GM21619 (cell line): Measurements from ENCODE around the gene EIF5A2.
"Not testable (repeated sequence)": the region's sequence is repeated elsewhere in the genome, so short reads cannot be mapped to it uniquely, and the experiment has no call there.

Experiments used
- ATAC-seq: cut with Tn5 transposase; IDR thresholded peaks from one replicate; pipeline ENCODE4 v1.9.1; 2021; ENCODE audit not compliant: unreplicated experiment

The EIF5A2 gene

DNA sequence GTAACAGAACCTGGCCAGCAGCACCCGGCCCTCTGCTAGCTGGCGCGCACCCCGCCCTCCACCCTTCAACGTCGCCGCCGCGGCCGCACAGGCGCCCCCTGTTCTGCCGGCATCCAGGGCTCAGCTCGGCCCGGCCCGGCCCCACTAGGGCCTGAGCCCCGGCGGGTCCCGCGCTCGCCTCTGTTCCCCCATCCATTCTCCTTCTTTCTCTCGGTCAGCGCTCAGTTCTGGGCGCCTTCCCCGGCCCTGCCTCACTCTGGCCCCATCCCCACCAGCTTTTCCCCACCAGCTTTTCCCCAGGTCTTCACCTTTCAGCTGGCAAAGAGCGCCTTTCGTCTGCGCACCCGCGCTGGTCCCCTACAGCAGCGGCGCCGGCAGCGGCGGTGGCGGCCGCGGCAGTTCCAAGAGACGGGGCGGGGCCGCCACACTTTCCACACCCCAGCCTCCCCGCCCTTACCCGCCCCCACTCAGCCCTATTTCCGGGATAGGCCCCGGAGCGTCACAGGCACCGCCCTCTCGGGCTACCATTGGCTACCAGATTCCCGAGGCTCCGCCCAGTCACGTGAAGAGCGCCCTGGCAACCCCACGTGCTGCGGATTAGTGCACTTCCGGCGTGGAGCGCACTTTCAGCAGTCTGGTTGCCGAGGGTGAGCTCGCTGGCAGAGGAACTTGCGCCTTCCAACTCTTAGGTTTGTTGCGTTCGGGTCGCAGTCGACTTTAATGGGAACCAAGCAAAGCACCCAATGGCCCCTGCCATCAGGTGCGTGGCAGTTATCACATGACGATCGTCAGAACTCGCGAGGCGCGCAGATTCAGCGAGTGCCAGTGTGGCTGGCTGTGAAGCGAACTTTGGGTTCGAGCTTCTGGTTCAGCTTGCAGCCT, at the start of gene EIF5A2:
Gene EIF5A2 (minus strand): TSS at position 403 of the 882 bp plus-strand sequence. CDS start 831 bp downstream, outside the sequence.
- ATAC-seq: peak; percentile 91

DNA sequence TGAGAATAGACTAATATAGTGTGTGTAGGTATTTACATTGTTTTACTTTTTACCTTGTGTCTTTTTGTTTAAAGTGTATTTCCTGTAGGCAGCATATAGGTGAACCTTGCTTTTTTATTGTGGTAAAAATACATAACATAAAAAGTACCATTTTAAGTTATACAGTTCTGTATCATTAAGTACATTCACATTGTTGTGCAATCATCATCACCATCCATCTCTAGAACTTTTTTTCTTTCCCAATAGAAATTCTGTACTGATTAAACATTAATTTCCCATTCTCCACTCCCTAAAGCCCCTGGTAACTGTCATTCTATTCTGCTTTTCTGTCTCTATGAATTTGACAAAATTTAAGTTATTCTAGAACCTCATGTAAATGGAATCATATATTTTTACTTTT, 48.2 kb upstream of the EIF5A2 start:
- no peak for ATAC-seq

DNA sequence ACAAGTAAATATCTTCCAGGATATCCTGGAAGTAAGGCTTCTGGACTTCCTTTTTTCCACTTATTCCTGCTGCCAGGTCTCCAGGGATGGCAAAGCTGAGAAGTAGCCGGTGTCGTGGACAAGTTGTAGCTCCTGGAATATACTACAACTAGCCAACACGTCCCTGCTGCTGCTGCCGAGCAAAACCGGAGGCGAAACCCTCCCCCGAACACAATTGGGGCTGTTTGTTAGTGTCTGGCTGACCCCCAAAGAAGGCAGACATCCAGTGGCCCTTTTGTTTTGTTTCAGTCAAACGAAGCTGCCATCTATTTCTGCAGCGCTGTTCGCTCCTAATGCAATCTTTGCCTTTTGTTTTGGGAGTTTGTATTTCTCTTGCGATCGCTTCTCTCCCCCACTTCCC, 45.3 kb upstream of the EIF5A2 start:
- no peak for ATAC-seq

DNA sequence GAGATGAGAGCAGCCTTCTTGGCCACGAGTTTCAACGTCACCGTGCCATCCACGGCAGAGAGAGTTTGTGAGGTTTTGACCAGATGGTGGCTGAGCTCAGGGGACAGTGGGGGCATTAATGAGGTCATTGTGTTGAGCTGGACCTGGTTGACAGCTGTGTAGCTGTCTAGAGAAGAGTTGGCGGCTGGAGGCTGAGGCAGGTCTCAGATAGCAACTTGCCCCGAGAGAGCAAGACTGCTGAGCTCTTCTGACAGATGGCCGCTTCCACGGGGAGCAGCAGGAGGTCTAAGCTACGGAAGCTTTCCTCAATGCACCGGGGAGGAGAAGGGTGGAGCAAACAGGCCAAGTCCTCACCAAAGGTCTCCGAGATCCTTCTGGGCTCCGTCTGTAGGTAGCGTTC, 44.8 kb upstream of the EIF5A2 start:
- ATAC-seq: no peak

DNA sequence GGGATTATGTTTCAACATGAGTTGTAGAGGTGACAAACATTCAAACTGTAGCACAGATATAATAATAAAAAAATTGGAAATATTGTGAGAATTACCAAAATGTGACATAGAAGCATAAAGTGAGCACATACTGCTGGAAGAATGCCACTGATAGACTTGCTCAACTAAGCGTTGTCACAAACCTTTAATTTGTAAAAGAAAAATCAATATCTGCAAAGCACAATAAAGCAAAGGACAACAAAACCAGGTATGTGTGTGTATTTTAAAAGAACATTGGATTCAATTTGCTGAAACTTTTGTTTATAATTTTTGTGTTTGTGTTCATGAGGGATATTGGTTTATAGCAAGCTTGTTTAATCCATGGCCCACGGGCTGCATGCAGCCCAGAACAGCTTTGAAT, 40.8 kb upstream of the EIF5A2 start:
- ATAC-seq: no peak

DNA sequence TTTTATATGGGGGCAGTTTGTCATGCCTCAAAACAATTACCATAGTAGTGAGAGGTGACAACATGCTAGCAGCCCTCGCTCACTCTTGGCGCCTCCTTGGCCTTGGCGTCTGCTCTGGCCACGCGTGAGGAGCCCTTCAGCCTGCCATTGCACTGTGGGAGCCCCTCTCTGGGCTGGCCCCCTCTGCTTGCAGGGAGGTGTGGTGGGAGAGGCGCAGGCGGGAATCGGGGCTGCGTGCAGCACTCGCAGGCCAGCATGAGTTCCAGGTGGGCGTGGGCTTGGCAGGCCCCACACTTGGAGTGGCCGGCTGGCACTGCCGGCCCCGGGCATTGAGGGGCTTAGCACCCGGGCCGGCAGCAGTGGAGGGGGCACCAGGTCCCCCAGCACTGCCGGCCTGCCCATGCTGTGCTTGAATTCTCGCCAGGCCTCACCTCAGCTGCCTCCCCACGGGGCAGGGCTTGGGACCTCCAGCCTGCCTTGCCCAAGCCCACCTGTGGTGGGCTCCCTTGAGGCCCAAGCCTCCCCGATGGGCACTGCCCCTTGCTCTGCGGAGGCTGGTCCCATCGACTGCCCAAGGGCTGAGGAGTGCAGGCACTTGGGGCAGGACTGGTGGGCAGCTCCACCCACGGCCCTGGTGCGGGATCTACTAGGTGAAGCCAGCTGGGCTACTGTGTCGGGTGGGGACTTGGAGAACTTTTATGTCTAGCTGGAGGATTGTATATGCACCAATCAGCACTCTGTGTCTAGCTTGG, 38.8 kb upstream of the EIF5A2 start:
- no peak for ATAC-seq

DNA sequence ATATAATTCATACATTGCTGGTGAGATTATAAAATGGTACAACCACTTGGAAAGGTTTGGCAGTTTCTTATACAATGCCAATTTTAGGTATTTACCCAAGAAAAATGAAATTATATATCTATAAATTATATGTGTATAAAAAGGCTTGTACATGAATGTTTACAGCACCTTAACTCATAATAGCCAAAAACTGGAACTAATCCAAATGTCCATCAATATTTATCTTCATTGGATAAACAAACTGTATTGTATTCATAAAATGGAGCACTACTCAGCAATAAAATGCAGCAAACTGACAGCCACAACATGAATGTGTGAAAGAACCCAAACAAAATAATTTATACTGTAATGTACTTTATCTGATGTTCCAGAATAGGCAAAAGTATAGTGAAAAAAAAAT, 33.6 kb upstream of the EIF5A2 start:
- no peak for ATAC-seq

DNA sequence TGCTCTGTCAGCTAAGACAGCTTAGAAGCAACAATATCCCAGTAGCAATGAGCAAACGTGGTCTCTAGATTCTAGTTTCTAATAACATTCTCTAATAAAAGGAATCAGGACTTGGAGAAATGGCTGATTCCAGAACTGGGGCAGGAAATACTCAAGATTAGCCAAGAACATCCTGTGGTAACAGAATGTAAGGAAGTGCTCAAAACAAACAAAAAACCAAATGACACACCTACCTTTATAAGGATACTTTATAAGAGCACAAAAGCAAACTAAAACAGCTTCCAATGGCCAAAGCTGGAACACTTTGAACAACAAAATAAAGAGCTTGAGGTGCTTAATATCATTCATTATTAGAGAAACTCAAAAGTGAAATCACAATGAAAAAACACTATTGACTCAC, 33.1 kb upstream of the EIF5A2 start:
- ATAC-seq: no peak

DNA sequence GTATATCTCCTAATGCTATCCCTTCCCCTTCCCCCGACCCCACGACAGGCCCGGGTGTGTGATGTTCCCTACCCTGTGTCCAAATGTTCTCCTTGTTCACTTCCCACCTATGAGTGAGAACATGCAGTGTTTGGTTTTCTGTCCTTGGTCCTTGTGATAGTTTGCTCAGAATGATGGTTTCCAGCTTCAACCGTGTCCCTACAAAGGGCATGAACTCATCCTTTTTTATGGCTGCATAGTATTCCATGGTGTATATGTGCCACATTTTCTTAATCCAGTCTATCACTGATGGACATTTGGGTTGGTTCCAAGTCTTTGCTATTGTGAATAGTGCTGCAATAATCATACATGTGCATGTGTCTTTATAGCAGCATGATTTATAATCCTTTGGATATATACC, 24.6 kb upstream of the EIF5A2 start:
- ATAC-seq: not testable (repeated sequence)

DNA sequence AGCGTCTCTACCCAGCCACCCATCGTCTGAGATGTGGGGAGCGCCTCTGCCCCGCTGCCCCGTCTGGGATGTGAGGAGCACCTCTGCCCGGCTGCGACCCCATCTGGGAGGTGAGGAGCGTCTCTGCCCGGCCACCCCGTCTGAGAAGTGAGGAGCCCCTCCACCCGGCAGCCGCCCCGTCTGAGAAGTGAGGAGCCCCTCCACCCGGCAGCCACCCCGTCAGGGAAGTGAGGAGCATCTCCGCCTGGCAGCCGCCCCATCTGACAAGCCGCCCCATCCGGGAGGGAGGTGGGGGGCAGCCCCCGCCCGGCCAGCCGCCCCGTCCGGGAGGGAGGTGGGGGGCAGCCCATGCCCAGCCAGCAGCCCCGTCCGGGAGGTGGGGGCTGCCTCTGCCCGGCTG, 15.1 kb upstream of the EIF5A2 start:
- ATAC-seq: not testable (repeated sequence)

DNA sequence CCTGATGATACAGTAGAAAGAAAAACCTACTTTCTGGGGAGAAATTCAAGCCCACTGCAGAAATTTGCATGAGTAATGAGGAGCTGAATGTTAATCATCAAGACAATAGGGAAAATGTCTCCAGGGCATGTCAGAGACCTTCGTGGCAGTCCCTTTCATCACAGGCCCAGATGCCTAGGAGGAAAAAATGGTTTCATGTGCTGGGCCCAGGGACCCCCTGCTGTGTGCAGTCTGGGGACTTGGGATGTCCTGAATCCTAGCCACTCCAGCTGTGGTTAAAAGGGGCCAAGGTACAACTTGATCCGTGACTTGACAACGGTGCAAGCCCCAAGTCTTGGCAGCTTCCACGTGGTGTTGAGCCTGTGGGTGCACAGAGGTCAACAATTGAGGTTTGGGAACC, 10.3 kb upstream of the EIF5A2 start:
- ATAC-seq: no peak

DNA sequence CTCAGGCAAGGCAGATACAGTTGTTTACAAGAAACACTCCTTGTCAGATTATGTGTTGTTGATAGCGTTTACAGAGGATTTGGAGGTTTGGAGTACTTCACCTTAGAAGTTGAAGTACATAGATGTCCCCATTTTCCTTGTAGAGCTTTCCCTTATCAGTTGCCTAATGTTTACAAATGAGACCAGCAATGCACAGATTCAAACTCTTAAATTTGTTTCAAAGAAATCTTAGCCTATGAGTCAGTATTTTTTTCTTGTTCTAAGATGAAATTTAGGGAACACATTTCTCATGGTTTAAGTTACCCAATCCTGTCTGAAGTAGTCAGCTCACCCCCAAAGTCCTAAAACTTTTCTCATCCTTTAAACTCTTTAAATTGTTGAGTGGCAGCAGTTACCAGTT, 6.3 kb upstream of the EIF5A2 start:
- ATAC-seq: no peak

DNA sequence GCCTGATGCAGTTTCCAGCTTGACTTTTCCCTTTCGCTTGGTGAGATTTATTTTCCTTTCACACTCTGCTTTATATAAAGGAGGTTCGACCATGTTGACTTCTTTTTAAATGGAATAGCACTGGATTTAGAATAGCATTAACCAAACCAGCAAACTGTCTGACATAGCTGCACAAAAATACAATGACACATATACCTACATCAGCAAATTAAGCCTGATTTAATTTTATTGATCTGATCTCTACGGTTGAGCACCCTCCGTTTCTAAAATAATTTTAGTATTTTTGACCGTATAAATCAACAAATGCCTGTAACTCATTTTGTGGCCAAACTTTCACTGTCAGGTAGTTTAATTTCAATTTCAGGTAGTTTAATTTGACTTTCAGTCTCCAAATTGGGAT, 5.8 kb upstream of the EIF5A2 start:
- ATAC-seq: no peak

DNA sequence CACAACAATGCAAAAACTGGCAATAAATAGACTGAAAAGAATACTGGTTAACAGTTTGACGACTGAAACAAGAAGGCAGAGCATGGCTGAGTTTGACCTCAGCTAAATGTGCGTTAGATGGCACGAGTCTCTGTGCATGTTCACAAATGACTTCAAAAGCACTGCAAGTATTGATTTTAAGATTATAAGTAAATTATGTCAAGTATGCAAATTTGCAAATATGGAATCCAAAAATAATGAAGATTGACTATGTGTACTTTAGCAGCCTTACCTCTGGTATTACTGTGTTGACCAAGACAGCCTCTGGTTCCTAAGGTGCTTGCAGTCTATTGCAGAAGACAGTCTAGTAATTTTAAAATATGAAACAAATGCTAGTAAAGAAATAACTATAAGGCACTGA, 2.6 kb upstream of the EIF5A2 start:
- ATAC-seq: no peak

DNA sequence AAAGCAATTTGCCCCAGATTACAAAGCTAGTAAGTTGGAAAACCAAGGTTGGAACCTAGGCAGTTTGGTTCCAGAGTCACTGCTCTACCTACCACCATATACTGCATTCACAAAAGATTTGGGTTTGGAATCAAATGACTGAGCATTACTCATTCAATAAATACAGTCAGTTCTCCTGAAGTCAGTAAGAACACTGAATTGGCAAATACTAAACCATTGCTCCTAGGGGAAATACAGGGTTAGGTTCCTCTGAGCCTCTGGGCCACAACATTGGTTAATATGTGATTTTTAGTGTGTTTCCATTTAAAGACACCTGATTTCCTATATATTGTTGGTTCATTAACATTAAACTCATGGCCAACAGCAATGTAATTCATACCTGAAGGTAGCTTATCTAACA, 2.1 kb upstream of the EIF5A2 start:
- no peak for ATAC-seq

DNA sequence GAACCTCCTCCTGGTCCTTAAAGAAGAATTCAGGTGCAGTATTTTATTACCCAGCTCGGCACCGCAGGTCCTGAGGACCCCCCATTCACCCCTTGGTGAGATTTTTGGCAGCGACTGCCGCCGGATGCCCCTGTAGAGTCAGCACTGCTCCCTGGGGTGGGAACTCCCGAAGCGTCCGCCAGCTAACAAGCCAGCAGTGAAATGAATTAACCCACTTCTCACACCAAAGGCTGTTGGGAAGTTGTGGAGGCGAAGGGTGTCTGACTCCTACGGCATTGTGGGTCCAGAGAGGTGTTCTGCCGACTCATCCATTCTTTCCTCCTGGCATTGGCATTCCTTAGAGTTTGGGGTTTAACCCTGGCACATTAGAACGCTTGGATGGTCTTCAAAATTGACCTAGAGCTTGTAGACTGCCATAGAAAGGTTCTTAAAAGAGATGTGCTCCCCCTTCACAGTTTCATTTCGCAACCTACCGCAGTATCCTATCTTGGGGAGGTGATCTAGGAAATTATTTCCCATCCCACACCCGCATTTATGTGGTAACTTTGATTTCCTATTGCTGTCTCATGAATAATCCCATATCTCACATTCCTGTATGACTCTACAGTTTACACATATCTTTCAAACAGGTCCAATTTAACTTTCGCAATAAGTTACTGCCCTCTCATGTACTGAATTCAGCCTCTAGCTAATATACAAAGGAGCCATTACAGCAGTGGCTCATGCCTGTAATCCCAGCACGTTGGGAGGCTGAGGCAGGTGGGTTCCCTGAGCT, 879 bp upstream of the EIF5A2 start:
- no peak for ATAC-seq

DNA sequence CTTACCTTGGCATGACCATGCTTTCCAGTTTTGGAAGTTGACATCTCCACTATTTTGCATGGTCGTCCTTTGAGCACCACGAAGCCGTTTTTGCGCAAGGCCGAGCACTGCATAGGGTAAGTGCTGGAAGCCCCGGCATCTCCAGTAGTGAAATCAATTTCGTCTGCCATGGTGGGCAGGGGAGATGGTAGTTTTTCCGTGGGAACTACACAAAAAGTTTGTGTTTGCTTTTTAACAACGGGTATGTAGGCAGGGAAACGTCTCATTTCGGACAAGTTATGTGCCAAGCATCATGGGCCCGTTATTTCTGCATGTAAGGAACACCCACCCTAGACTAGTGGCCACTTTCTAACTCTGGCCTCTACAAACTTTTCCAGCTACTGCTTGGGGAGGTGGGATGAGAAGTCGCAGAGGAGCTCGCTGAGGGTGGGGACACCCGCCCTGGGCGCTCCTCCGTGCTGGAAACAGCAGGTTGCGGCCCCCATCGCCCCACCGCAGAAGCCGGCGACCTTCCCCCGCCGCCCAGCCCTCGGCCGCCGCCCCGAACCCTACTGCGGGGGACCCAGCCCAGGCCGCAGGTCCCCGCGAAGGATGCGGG, 701 bp downstream of the EIF5A2 start:
- peak; percentile 2 for ATAC-seq

DNA sequence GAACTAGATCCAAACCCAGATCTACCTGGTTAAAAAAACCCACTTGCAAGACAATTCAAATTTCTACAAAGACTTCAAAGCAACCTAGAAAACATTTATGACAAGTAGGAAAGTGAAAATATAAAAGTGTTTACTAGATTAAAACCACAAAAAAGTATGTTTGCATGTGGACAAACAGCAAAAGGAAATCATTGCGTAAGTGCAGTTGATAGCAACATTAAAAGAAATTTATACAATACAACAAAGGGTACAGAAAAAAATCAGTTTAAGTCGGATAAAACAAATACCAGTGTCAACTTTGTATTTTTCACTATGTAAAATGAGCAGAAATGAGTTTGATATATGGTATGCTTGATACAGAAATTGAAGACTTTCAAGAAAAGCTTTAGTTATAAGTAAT, 2.6 kb downstream of the EIF5A2 start:
- ATAC-seq: no peak

DNA sequence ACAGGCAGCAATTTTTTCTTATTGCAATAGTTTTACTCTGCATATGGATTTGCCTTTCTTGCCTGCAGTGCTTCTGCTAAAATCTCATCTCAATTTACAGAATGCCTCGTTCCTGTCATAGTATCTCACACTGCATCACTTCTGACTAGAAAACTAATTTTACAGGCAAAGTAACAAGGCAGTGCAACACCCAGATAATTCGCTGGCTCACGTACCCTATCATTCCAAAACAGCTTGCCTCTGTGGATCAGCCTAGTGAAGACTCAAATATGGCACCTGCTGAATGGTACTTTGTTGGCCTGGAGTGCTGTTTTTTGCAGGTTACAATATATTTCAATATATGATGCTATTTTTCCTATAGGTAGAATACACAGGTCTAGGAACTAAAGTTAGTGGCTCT, 5.3 kb downstream of the EIF5A2 start:
- ATAC-seq: no peak

DNA sequence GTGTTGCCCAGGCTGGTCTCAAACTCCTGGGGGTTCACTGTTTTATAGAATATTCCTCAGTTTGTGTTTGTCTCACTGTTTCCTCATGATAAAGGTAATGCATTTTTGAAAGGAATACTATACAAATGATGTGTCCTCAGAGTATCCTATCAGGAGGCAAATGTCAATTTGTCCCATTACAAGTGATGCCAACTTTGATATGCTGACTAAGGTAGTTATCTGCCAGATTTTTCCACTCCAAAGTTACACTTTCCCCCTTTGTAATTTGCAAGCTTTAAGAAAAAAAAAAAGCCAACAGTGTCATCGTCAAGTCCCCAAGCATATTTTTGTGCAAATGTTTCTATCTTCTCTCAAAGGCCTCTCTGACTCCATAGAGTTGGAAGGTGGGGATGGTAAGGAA, 9.0 kb downstream of the EIF5A2 start:
- ATAC-seq: no peak

DNA sequence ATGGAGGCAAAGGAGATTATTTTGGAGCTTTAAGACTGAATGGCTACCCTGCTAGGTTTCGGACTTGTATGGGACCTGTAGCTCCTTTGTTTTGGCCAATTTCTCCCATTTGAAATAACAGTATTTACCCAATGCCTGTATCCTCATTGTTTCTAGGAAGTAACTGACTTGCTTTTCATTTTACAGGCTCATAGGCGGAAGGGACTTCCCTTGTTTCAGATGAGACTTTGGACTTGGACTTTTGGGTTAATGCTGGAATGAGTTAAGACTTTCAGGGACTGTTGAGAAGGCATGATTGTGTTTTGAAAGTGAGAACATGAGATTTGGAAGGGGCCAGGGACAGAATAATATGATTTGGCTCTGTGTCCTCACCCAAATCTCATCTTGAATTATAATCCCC, 10.5 kb downstream of the EIF5A2 start:
- ATAC-seq: no peak
